Ishikawa (cell line): ENCODE data around the gene CTNND2.

Source experiments
- CREB1 ChIP-seq: IDR thresholded peaks from 2 replicates; pipeline ENCODE4 v1.6.1; 2012; ENCODE audit warnings: low read depth
- EP300 ChIP-seq: IDR thresholded peaks from 2 replicates; pipeline ENCODE4 v1.6.1; 2012; ENCODE audit warnings: borderline replicate concordance
- MAX ChIP-seq: IDR thresholded peaks from 2 replicates; pipeline ENCODE4 v1.6.1; 2012
- TEAD4 ChIP-seq: IDR thresholded peaks from 2 replicates; pipeline ENCODE4 v1.6.1; 2012
- USF1 ChIP-seq: IDR thresholded peaks from 2 replicates; pipeline ENCODE4 v1.6.1; 2012

- TF ChIP-seq EP300, result no peak
- TF ChIP-seq MAX, result no peak
- no peak for TF ChIP-seq TEAD4
- no peak for TF ChIP-seq CREB1
- TF ChIP-seq USF1, result no peak
These were observed 383.9 kb downstream of the CTNND2 start for GRCh38 chr5:11520241-11520930.
